ENCODE measurements around the gene C1orf159. TPM values are rescaled to one million over a fixed set of nuclear protein-coding genes. Genes with fewer than 3 reads are reported as not detected.

C1orf159 gene
- total and polyA plus RNA-seq, 9 of the 15 experiments (the other 6 are each of a cell fraction or from before 2014, with no cell fraction given) = 0.28 to 54.9 (median 10.6) TPM

DNA sequence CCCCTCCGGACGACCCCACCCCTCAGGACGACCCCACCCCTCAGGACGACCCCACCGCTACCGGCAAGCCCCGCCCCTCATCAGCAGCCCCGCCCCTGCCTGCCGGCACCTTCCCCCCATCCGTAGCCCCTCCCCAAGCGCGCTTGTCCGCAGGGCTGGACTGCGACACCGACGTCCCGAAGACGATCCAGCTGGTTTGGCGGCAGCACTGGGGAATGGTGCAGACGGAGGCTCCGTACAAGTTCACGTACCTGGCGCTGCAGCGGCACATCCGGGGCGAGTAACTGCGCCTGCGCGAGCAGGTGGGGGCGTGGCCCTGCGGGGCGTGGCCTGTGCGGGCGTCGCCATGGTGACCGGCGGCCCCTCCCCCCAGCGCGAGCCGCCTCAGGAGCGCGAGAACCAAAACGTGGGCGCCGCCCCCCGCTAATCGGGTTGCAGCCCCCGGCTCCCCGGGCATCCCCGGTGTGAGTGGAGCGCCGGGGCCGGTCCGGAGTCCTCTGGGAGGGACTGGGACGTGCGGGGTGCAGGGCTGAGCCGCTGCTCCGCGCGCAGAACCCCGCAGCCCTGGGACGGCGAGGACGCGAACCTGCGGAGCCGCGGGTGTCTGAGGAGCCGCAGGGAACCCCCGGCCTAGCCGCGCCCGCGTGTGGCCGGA lies 46.7 kb downstream of the C1orf159 start (continued):
- TF ChIP-seq, protein P1, sequence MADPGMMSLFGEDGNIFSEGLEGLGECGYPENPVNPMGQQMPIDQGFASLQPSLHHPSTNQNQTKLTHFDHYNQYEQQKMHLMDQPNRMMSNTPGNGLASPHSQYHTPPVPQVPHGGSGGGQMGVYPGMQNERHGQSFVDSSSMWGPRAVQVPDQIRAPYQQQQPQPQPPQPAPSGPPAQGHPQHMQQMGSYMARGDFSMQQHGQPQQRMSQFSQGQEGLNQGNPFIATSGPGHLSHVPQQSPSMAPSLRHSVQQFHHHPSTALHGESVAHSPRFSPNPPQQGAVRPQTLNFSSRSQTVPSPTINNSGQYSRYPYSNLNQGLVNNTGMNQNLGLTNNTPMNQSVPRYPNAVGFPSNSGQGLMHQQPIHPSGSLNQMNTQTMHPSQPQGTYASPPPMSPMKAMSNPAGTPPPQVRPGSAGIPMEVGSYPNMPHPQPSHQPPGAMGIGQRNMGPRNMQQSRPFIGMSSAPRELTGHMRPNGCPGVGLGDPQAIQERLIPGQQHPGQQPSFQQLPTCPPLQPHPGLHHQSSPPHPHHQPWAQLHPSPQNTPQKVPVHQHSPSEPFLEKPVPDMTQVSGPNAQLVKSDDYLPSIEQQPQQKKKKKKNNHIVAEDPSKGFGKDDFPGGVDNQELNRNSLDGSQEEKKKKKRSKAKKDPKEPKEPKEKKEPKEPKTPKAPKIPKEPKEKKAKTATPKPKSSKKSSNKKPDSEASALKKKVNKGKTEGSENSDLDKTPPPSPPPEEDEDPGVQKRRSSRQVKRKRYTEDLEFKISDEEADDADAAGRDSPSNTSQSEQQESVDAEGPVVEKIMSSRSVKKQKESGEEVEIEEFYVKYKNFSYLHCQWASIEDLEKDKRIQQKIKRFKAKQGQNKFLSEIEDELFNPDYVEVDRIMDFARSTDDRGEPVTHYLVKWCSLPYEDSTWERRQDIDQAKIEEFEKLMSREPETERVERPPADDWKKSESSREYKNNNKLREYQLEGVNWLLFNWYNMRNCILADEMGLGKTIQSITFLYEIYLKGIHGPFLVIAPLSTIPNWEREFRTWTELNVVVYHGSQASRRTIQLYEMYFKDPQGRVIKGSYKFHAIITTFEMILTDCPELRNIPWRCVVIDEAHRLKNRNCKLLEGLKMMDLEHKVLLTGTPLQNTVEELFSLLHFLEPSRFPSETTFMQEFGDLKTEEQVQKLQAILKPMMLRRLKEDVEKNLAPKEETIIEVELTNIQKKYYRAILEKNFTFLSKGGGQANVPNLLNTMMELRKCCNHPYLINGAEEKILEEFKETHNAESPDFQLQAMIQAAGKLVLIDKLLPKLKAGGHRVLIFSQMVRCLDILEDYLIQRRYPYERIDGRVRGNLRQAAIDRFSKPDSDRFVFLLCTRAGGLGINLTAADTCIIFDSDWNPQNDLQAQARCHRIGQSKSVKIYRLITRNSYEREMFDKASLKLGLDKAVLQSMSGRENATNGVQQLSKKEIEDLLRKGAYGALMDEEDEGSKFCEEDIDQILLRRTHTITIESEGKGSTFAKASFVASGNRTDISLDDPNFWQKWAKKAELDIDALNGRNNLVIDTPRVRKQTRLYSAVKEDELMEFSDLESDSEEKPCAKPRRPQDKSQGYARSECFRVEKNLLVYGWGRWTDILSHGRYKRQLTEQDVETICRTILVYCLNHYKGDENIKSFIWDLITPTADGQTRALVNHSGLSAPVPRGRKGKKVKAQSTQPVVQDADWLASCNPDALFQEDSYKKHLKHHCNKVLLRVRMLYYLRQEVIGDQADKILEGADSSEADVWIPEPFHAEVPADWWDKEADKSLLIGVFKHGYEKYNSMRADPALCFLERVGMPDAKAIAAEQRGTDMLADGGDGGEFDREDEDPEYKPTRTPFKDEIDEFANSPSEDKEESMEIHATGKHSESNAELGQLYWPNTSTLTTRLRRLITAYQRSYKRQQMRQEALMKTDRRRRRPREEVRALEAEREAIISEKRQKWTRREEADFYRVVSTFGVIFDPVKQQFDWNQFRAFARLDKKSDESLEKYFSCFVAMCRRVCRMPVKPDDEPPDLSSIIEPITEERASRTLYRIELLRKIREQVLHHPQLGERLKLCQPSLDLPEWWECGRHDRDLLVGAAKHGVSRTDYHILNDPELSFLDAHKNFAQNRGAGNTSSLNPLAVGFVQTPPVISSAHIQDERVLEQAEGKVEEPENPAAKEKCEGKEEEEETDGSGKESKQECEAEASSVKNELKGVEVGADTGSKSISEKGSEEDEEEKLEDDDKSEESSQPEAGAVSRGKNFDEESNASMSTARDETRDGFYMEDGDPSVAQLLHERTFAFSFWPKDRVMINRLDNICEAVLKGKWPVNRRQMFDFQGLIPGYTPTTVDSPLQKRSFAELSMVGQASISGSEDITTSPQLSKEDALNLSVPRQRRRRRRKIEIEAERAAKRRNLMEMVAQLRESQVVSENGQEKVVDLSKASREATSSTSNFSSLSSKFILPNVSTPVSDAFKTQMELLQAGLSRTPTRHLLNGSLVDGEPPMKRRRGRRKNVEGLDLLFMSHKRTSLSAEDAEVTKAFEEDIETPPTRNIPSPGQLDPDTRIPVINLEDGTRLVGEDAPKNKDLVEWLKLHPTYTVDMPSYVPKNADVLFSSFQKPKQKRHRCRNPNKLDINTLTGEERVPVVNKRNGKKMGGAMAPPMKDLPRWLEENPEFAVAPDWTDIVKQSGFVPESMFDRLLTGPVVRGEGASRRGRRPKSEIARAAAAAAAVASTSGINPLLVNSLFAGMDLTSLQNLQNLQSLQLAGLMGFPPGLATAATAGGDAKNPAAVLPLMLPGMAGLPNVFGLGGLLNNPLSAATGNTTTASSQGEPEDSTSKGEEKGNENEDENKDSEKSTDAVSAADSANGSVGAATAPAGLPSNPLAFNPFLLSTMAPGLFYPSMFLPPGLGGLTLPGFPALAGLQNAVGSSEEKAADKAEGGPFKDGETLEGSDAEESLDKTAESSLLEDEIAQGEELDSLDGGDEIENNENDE (IDR thresholded peaks at IDR 0.05; ENCODE audit: low read depth, low read length) = no peak
- TF ChIP-seq, protein P2, sequence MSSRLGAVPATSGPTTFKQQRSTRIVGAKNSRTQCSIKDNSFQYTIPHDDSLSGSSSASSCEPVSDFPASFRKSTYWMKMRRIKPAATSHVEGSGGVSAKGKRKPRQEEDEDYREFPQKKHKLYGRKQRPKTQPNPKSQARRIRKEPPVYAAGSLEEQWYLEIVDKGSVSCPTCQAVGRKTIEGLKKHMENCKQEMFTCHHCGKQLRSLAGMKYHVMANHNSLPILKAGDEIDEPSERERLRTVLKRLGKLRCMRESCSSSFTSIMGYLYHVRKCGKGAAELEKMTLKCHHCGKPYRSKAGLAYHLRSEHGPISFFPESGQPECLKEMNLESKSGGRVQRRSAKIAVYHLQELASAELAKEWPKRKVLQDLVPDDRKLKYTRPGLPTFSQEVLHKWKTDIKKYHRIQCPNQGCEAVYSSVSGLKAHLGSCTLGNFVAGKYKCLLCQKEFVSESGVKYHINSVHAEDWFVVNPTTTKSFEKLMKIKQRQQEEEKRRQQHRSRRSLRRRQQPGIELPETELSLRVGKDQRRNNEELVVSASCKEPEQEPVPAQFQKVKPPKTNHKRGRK (tag; IDR thresholded peaks at IDR 0.05) = no peak
- TF ChIP-seq ILF3 (IDR thresholded peaks at IDR 0.05; ENCODE audit: borderline replicate concordance) = no peak
- TF ChIP-seq OTX1 (CRISPR knock-in tag; IDR thresholded peaks at IDR 0.05) = no peak
- TF ChIP-seq YY1 (IDR thresholded peaks at IDR 0.05; ENCODE audit: borderline replicate concordance in 1 of 3, control insufficient read depth in 1 of 3, extremely low read depth in 1 of 3, insufficient read depth in 3 of 3, insufficient read length in 1 of 3, insufficient replicate concordance in 2 of 3, low read depth in 1 of 3, low read length in 2 of 3) = no peak
- peak; percentile 41; the same call in 1 of the 2 replicates for TF ChIP-seq PHF8 (IDR thresholded peaks at IDR 0.05; ENCODE audit: borderline replicate concordance, low read length)
- TF ChIP-seq ZNF282 (CRISPR knock-in tag; IDR thresholded peaks at IDR 0.05) = 0 out of 2 replicates have a peak, but pooled peaks have one; percentile 67
- TF ChIP-seq EP400 (IDR thresholded peaks at IDR 0.05) = no peak
- no peak for TF ChIP-seq NEUROD1 (IDR thresholded peaks at IDR 0.05; ENCODE audit: borderline replicate concordance, low read depth, low read length, partially characterized antibody)
- TF ChIP-seq ERF (CRISPR knock-in tag; IDR thresholded peaks at IDR 0.05) = peak; percentile 71; the same call in 1 of the 2 replicates
